PC-3 (cell line): ENCODE results near the gene HP1BP3. TPM values are rescaled to one million over a fixed set of nuclear protein-coding genes. Genes with fewer than 3 reads are reported as not detected.

Source experiments
- ATAC-seq: fragments of 200-7000 bp; cut with Tn5 transposase; 2 replicates; pipeline ENCODE4 v1.9.1; 2020; ENCODE audit warnings: mild to moderate bottlenecking, moderate library complexity
- BruUV-seq: library from RNA; stranded (reverse); fragments of 400-500 nt; replicated peaks from 2 replicates; lab custom pipeline; 2021; lab: Mats Ljungman, UMichigan
- CTCF ChIA-PET: fragments of 300-600 bp; sonication (Branson Sonifier 250); formaldehyde crosslinking; loops from one replicate; lab custom pipeline; 2022; ENCODE audit warnings: antibody characterized with exemption; lab: Charles Lee
- POLR2A ChIA-PET: fragments of 300-600 bp; sonication (Branson Sonifier 250); formaldehyde crosslinking; loops from one replicate; lab custom pipeline; 2022; ENCODE audit warnings: antibody characterized with exemption; ENCODE audit not compliant: unreplicated experiment; lab: Charles Lee
- DNase-seq: peaks from one replicate; pipeline ENCODE4 v3.0.0-alpha.2; 2015
- H2AFZ ChIP-seq: fragments of 300-600 bp; sonication (generic); 2 replicates; pipeline ENCODE4 v1.6.0; 2016; ENCODE audit warnings: antibody characterized with exemption, low read length
- H3F3A ChIP-seq: fragments of 300-600 bp; sonication (generic); one replicate; pipeline ENCODE4 v1.6.0; 2017; ENCODE audit warnings: antibody characterized with exemption, low read length, control low read depth, mild to moderate bottlenecking; ENCODE audit not compliant: unreplicated experiment
- H3K27ac ChIP-seq: fragments of 300-600 bp; sonication (generic); 2 replicates; pipeline ENCODE4 v1.5.1; 2016; ENCODE audit warnings: mild to moderate bottlenecking, low read length
- H3K27me3 ChIP-seq: fragments of 300-600 bp; sonication (generic); 2 replicates; pipeline ENCODE4 v1.6.1; 2016; ENCODE audit warnings: low read length, mixed read lengths
- H3K36me3 ChIP-seq: fragments of 300-600 bp; sonication (generic); 2 replicates; pipeline ENCODE4 v1.6.1; 2016; ENCODE audit warnings: low read depth, mixed run types, low read length, mixed read lengths
- H3K4me1 ChIP-seq: fragments of 300-600 bp; sonication (generic); 2 replicates; pipeline ENCODE4 v1.5.1; 2016; ENCODE audit warnings: low read length; ENCODE audit not compliant: insufficient read depth
- H3K4me2 ChIP-seq: fragments of 300-600 bp; sonication (generic); 2 replicates; pipeline ENCODE4 v1.6.0; 2016; ENCODE audit warnings: low read length
- H3K4me3 ChIP-seq: fragments of 300-600 bp; sonication (generic); 2 replicates; pipeline ENCODE4 v1.5.1; 2016; ENCODE audit warnings: mild to moderate bottlenecking, low read length, mixed read lengths
- H3K79me2 ChIP-seq: fragments of 300-600 bp; sonication (generic); 2 replicates; pipeline ENCODE4 v1.6.1; 2017; ENCODE audit warnings: low read length, mixed read lengths
- H3K9ac ChIP-seq: fragments of 300-600 bp; sonication (generic); 2 replicates; pipeline ENCODE4 v1.6.0; 2016; ENCODE audit warnings: mild to moderate bottlenecking, low read length
- H3K9me2 ChIP-seq: fragments of 300-600 bp; sonication (generic); replicated peaks from 2 replicates; pipeline ENCODE4 v1.6.1; 2016; ENCODE audit warnings: mixed run types, low read length, mixed read lengths
- H3K9me3 ChIP-seq: fragments of 300-600 bp; sonication (generic); 2 replicates; pipeline ENCODE4 v1.6.1; 2016; ENCODE audit warnings: low read length, mixed read lengths
- H4K20me1 ChIP-seq: fragments of 300-600 bp; sonication (generic); 2 replicates; pipeline ENCODE4 v1.6.1; 2016; ENCODE audit warnings: low read length, mixed read lengths
- EZH2 ChIP-seq: fragments of 300-600 bp; sonication (generic); IDR thresholded peaks from one replicate; pipeline ENCODE4 v1.6.1; 2017; ENCODE audit warnings: antibody characterized with exemption, mild to moderate bottlenecking, low read length; ENCODE audit not compliant: unreplicated experiment
- EZH2phosphoT487 ChIP-seq: fragments of 300-600 bp; sonication (generic); IDR thresholded peaks from 2 replicates; pipeline ENCODE4 v1.6.1; 2018; ENCODE audit warnings: mild to moderate bottlenecking, antibody characterized with exemption, low read length, borderline replicate concordance
- intact Hi-C: fragments of 100-400 bp; cut with micrococcal nuclease; formaldehyde crosslinking; loops from 2 replicates; pipeline ENCODE4 v1.9.0; 2023
- total RNA-seq: library from RNA; depleted of rRNA; stranded (reverse); fragments of >200 nt; gene quantifications from 2 replicates; pipeline ENCODE4 v1.2.3, GENCODE V29; 2014
- TF ChIP-seq, protein P1 (sequence below): fragments of 300-600 bp; sonication (generic); conservative IDR thresholded peaks from 2 replicates; pipeline ENCODE4 v1.5.1; 2017; ENCODE audit warnings: antibody characterized with exemption, low read depth, mild to moderate bottlenecking, low read length

HP1BP3 gene
- total RNA-seq, 1 experiment from 2014 or later: 243 TPM

DNA sequence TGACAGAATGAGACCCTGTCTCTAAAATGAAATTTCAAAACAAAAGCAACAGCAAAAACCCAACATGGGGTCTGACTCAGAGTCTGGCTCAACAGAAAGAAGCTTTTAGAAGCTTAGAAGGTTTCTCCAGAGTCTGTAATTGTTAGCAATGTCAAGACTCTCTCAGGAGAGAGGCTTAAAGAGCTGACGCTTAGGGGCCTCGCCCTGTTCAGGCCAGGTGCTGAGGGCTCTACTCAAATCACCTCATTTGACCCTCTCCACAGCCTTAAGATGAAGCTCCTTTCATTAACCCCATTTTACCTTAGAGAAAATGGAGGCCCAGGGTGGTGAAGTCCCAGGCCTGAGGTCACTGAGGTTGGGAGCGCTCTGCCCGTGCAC, 64.0 kb downstream of the HP1BP3 start:
- no TSS peak for BruUV-seq
- H4K20me1 ChIP-seq: no peaks in the 10 kb centered on the region
- intact Hi-C loops: no loop called here

DNA sequence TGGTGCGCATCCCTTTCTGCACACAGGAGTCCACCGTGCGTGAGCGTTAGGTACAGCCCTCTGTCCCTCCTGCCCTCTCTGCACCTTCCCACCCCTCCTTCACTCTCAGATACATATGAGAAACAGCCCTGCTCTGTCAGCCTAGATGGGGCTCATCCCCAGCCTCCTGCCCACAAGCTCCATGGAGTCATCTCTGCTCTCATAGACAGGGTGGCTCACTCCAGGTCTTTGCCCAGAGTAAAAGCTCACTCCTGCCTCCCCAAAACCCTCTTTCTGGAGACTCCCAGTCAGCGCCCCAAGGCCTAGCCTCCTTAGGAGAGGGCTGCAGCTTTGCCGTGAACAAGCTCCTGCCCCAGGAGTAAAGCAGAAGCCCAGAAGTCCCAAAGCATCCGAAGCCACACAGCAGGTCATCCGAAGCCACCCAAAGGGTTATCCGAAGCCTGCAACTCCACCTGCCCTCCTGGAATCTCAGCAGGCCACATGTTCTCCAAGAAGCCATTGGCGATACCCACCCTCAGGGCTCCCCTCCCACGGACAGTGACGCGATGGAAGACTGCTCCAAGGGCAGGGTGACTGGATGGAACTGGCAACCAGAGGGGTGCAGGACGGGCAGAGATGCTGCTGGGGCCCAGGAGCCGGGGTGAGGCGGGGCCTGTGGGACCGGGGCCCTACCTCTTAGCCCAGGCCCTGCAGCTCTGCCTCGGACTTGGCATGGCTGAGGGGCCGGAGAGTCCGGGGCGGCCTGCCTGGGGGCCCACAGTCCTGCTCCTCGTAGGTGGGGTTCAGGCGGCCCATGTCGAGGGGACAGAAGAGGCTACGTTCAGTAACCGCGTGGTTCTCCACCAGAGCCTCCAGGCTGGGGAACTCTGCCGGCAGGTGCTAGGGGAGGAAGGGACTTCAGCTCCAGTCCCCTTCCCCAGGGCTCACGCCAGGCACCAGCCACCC, 65.7 kb downstream of the HP1BP3 start:
- intact Hi-C loops: no loop called here
- peaks cover 6% of the 10 kb centered on the region; the same call in 1 of the 2 replicates for H3K4me1 ChIP-seq
- H3K4me2 ChIP-seq: no peak overlapping the region
- TF ChIP-seq, protein P1, sequence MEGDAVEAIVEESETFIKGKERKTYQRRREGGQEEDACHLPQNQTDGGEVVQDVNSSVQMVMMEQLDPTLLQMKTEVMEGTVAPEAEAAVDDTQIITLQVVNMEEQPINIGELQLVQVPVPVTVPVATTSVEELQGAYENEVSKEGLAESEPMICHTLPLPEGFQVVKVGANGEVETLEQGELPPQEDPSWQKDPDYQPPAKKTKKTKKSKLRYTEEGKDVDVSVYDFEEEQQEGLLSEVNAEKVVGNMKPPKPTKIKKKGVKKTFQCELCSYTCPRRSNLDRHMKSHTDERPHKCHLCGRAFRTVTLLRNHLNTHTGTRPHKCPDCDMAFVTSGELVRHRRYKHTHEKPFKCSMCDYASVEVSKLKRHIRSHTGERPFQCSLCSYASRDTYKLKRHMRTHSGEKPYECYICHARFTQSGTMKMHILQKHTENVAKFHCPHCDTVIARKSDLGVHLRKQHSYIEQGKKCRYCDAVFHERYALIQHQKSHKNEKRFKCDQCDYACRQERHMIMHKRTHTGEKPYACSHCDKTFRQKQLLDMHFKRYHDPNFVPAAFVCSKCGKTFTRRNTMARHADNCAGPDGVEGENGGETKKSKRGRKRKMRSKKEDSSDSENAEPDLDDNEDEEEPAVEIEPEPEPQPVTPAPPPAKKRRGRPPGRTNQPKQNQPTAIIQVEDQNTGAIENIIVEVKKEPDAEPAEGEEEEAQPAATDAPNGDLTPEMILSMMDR: no peak
- TF ChIP-seq EZH2 (no peak), EZH2phosphoT487 (no peak)
- no peaks in the 10 kb centered on the region for H3K9me3 ChIP-seq
- no peak overlapping the region for H2AFZ ChIP-seq
- DNase-seq (no peak), ATAC-seq (no peak)
- no peaks in the 10 kb centered on the region for H3K9me2 ChIP-seq
- H3K79me2 ChIP-seq: no peaks in the 10 kb centered on the region
- ChIA-PET POLR2A (no interaction called here), CTCF (no interaction called here)
- H4K20me1 ChIP-seq: no peaks in the 10 kb centered on the region
- H3K27me3 ChIP-seq: no peaks in the 10 kb centered on the region
- H3K9ac ChIP-seq: no peak overlapping the region
- no TSS peak for BruUV-seq
- H3K4me3 ChIP-seq: no peak overlapping the region
- H3K36me3 ChIP-seq: no peaks in the 10 kb centered on the region
- H3F3A ChIP-seq: no peaks in the 10 kb centered on the region
- no peak overlapping the region for H3K27ac ChIP-seq

More for the DNA sequence above, 64.0 kb downstream of the HP1BP3 start:
- no peak for ATAC-seq
- H3K9me2 ChIP-seq: no peaks in the 10 kb centered on the region
- H3K4me3 ChIP-seq: no peak overlapping the region
- no peaks in the 10 kb centered on the region for H3K27me3 ChIP-seq
- H2AFZ ChIP-seq: no peak overlapping the region
- no peaks in the 10 kb centered on the region for H3F3A ChIP-seq
- no peaks in the 10 kb centered on the region for H3K9me3 ChIP-seq
- no peak overlapping the region for H3K4me2 ChIP-seq
- H3K79me2 ChIP-seq: no peaks in the 10 kb centered on the region
- peaks cover 2% of the 10 kb centered on the region; the same call in 1 of the 2 replicates for H3K4me1 ChIP-seq
- ChIA-PET CTCF (no interaction called here), POLR2A (no interaction called here)
- DNase-seq: no peak
- TF ChIP-seq EZH2phosphoT487 (no peak), EZH2 (no peak)
- TF ChIP-seq, protein P1: no peak
- H3K27ac ChIP-seq: no peak overlapping the region
- no peaks in the 10 kb centered on the region for H3K36me3 ChIP-seq
- no peak overlapping the region for H3K9ac ChIP-seq

DNA sequence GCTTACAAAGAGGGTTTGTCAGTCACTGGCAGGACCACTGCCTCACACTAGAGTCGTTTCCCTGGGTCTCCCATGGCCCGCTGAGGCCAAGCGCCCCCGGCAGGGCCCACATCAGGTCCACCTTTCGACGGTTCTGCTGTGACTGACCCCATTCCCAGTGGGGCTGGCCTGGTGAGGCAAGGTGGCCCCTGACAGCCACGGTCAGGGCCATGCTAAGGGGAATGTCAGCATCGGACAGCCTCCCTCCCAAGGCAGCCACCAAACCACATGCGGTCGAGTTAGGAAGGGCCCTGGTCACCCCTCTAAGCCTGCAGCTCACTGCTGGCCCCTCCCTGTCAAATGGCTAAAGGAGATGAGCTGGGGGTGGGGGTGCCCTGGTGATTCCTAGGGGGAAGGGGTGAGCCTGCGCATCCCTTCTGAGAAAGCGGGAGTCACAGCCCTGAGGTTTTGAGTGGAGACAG, 66.4 kb downstream of the HP1BP3 start:
- H3K4me1 ChIP-seq: peaks cover 6% of the 10 kb centered on the region; the same call in 1 of the 2 replicates
- ATAC-seq: no peak
- TF ChIP-seq EZH2: no peak
- TF ChIP-seq EZH2phosphoT487: no peak
- TF ChIP-seq, protein P1: no peak
- no peaks in the 10 kb centered on the region for H3F3A ChIP-seq
- no peak overlapping the region for H3K9ac ChIP-seq
- no peak overlapping the region for H3K4me2 ChIP-seq
- ChIA-PET CTCF (no interaction called here), POLR2A (no interaction called here)
- no peaks in the 10 kb centered on the region for H3K79me2 ChIP-seq
- no peak overlapping the region for H2AFZ ChIP-seq
- H3K27ac ChIP-seq: no peak overlapping the region
- intact Hi-C loops: no loop called here
- no peaks in the 10 kb centered on the region for H3K9me2 ChIP-seq
- DNase-seq: no peak
- H4K20me1 ChIP-seq: no peaks in the 10 kb centered on the region
- no peak overlapping the region for H3K4me3 ChIP-seq
- BruUV-seq: no TSS peak
- H3K27me3 ChIP-seq: no peaks in the 10 kb centered on the region
- H3K9me3 ChIP-seq: no peaks in the 10 kb centered on the region
- H3K36me3 ChIP-seq: no peaks in the 10 kb centered on the region
